ENCODE data around the gene CACNA2D3. TPM values are rescaled to one million over a fixed set of nuclear protein-coding genes. Genes with fewer than 3 reads are reported as not detected.
"Not testable (repeated sequence)": the region's sequence is repeated elsewhere in the genome, so short reads cannot be mapped to it uniquely, and the experiment has no call there.

CACNA2D3 gene
- total RNA-seq, 2 experiments from 2014 or later, result not detected

DNA sequence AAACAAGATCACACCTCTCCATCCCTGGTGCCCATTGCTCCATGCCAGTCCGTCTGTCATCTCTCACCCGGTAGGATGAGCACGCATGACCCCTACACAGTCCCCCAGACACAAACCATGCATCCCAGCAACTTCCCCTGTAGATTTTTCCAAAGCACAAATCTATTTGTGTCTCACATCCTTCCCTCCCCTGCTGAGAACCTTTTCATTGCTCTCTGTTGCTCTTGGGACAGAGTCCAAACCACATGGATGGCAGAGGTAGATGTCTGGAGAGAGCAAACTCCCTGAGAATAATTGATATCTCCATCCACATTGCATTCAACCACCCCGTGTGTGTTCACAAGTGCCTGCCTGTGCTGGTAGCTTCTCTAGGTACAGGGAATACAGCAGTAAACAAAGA lies 835.4 kb downstream of the CACNA2D3 start:
- no peak overlapping the region for H3K4me3 Mint-ChIP-seq
- no peak for DNase-seq
- H3K36me3 Mint-ChIP-seq, result no peaks in the 10 kb centered on the region
- ChIA-PET CTCF (no interaction called here), POLR2A (no interaction called here)
- no peak overlapping the region for H3K27ac Mint-ChIP-seq
- intact Hi-C loops (cut with micrococcal nuclease), result no loop called here
- H3K9me3 Mint-ChIP-seq, result no peaks in the 10 kb centered on the region
- no peaks in the 10 kb centered on the region for H3K4me1 Mint-ChIP-seq (ENCODE audit: low read depth)
- no peaks in the 10 kb centered on the region for H3K27me3 Mint-ChIP-seq

DNA sequence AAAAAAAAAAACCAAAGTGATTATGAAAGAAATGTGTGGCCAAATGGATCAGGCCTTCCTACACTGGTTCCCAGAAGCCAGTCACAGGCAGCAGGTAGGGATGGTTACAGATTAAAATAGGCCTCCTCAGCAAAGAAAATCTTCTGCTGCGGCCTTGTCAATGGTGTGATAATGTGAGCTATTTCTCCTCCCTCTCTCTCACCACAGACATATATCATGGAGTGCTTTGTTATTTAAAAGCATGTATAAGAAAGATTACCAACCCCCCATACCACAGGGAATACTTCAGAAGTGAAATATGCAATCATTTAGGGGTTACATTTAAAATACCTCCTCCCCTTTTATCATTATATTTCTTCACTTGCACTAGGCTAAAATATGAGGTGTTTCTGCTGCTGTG lies 837.7 kb downstream of the CACNA2D3 start:
- no peaks in the 10 kb centered on the region for H3K4me1 Mint-ChIP-seq (ENCODE audit: low read depth)
- no peaks in the 10 kb centered on the region for H3K9me3 Mint-ChIP-seq
- no peak for DNase-seq
- no peaks in the 10 kb centered on the region for H3K27me3 Mint-ChIP-seq
- CTCF ChIA-PET, result no interaction called here
- POLR2A ChIA-PET, result no interaction called here
- H3K36me3 Mint-ChIP-seq, result no peaks in the 10 kb centered on the region
- H3K4me3 Mint-ChIP-seq, result no peak overlapping the region
- H3K27ac Mint-ChIP-seq, result no peak overlapping the region
- intact Hi-C loops (cut with micrococcal nuclease), result no loop called here

DNA sequence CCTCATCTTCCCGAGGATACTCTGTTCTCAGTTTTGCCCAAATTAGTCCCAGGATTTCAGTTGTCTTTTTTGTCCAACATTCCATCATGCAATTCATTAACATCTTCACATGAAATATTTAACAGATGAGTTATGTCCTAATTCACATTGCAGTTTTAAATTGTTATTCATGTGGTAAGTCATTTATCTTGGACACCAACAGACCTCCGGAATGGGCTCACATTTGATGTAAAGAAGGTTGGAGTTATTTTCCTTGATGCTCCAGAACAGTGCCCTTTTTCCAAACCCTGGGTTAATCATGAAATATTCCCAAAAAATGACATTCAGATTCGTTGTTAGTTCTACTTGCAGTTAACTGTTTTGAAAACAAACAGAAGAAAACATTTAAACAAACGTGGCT lies 838.3 kb downstream of the CACNA2D3 start:
- H3K27ac Mint-ChIP-seq, result no peak overlapping the region
- H3K27me3 Mint-ChIP-seq, result no peaks in the 10 kb centered on the region
- no peaks in the 10 kb centered on the region for H3K9me3 Mint-ChIP-seq
- no peak overlapping the region for H3K4me3 Mint-ChIP-seq
- no peak for DNase-seq
- ChIA-PET CTCF (no interaction called here), POLR2A (no interaction called here)
- no peaks in the 10 kb centered on the region for H3K36me3 Mint-ChIP-seq
- intact Hi-C loops (cut with micrococcal nuclease), result no loop called here
- no peaks in the 10 kb centered on the region for H3K4me1 Mint-ChIP-seq (ENCODE audit: low read depth)

- no peak for DNase-seq
- Mint-ChIP-seq H3K9me3 (no peaks in the 10 kb centered on the region), H3K27ac (no peak overlapping the region), H3K4me3 (no peak overlapping the region), H3K27me3 (no peaks in the 10 kb centered on the region), H3K4me1 (ENCODE audit: low read depth) (no peaks in the 10 kb centered on the region), H3K36me3 (no peaks in the 10 kb centered on the region)
- intact Hi-C loops (cut with micrococcal nuclease), result no loop called here
- CTCF ChIA-PET, result no interaction called here
- POLR2A ChIA-PET, result no interaction called here
Observed at GRCh38 chr3:54962200-54962599, 839.8 kb downstream of the CACNA2D3 start.

DNA sequence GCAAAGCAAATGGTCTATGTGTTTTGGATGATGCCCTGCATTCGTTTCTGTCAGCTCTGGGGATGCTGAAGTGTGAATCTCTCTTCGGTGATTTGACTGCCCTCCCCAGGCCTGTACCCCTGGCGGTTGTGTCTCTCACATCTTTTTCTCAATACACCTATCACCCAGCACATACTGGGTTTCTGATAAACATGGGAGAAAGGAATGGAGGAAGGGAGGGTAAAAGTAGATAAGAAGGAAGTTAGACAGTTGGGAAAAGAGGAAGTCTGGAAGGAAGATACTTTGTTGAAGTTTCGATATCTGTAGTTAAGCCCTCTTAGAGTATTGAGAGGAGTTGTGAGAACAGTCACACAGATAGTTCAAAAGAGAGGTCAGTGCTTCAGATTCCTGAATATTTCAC lies 841.3 kb downstream of the CACNA2D3 start:
- Mint-ChIP-seq H3K9me3 (no peaks in the 10 kb centered on the region), H3K4me1 (ENCODE audit: low read depth) (no peaks in the 10 kb centered on the region), H3K4me3 (no peak overlapping the region), H3K36me3 (no peaks in the 10 kb centered on the region), H3K27me3 (no peaks in the 10 kb centered on the region), H3K27ac (no peak overlapping the region)
- ChIA-PET CTCF (no interaction called here), POLR2A (no interaction called here)
- no peak for DNase-seq
- intact Hi-C loops (cut with micrococcal nuclease), result no loop called here

GRCh38 chr3:54964081-54964480 lies 841.7 kb downstream of the CACNA2D3 start:
- no peak overlapping the region for H3K4me3 Mint-ChIP-seq
- H3K9me3 Mint-ChIP-seq, result no peaks in the 10 kb centered on the region
- CTCF ChIA-PET, result no interaction called here
- no peaks in the 10 kb centered on the region for H3K36me3 Mint-ChIP-seq
- DNase-seq, result no peak
- intact Hi-C loops (cut with micrococcal nuclease), result no loop called here
- POLR2A ChIA-PET, result no interaction called here
- no peak overlapping the region for H3K27ac Mint-ChIP-seq
- no peaks in the 10 kb centered on the region for H3K4me1 Mint-ChIP-seq (ENCODE audit: low read depth)
- no peaks in the 10 kb centered on the region for H3K27me3 Mint-ChIP-seq

DNA sequence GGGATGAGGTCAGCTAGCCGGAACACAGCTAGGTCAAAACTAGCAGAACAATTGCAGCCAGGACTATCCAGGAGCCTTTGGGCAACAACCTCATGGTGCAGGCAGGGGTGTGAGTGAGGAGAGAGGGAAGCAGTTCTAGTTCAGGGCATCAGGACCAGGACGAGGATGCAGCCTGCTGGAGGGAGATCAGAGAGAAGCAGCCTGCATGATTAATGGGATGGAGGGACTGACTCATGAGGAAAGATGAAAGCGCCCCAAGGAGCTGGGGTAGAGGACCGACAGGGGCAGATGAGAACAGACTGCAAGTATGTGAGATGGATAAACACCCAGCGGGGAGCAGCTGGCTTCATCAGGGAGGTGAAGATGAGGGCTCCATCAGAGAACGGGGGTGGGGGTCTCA lies 843.4 kb downstream of the CACNA2D3 start:
- peaks cover 3% of the 10 kb centered on the region for H3K9me3 Mint-ChIP-seq
- intact Hi-C loops (cut with micrococcal nuclease), result no loop called here
- ChIA-PET CTCF (no interaction called here), POLR2A (no interaction called here)
- H3K27ac Mint-ChIP-seq, result no peak overlapping the region
- no peaks in the 10 kb centered on the region for H3K4me1 Mint-ChIP-seq (ENCODE audit: low read depth)
- H3K4me3 Mint-ChIP-seq, result no peak overlapping the region
- H3K27me3 Mint-ChIP-seq, result no peaks in the 10 kb centered on the region
- H3K36me3 Mint-ChIP-seq, result no peaks in the 10 kb centered on the region
- DNase-seq, result no peak

GRCh38 chr3:54966979-54967378 lies 844.6 kb downstream of the CACNA2D3 start:
- no peak overlapping the region for H3K27ac Mint-ChIP-seq
- intact Hi-C loops (cut with micrococcal nuclease), result no loop called here
- no peak for DNase-seq
- H3K4me1 Mint-ChIP-seq (ENCODE audit: low read depth), result no peaks in the 10 kb centered on the region
- H3K36me3 Mint-ChIP-seq, result no peaks in the 10 kb centered on the region
- no peaks in the 10 kb centered on the region for H3K27me3 Mint-ChIP-seq
- H3K9me3 Mint-ChIP-seq, result peaks cover 8% of the 10 kb centered on the region
- CTCF ChIA-PET, result no interaction called here
- no peak overlapping the region for H3K4me3 Mint-ChIP-seq
- POLR2A ChIA-PET, result no interaction called here

GRCh38 chr3:54967731-54968161 lies 845.4 kb downstream of the CACNA2D3 start:
- H3K27me3 Mint-ChIP-seq, result no peaks in the 10 kb centered on the region
- DNase-seq, result no peak
- CTCF ChIA-PET, result no interaction called here
- H3K36me3 Mint-ChIP-seq, result no peaks in the 10 kb centered on the region
- POLR2A ChIA-PET, result no interaction called here
- intact Hi-C loops (cut with micrococcal nuclease), result no loop called here
- peaks cover 8% of the 10 kb centered on the region for H3K9me3 Mint-ChIP-seq
- no peak overlapping the region for H3K4me3 Mint-ChIP-seq
- no peaks in the 10 kb centered on the region for H3K4me1 Mint-ChIP-seq (ENCODE audit: low read depth)
- no peak overlapping the region for H3K27ac Mint-ChIP-seq

GRCh38 chr3:54968546-54969172 lies 846.3 kb downstream of the CACNA2D3 start:
- peaks cover 8% of the 10 kb centered on the region for H3K9me3 Mint-ChIP-seq
- no peak overlapping the region for H3K27ac Mint-ChIP-seq
- H3K36me3 Mint-ChIP-seq, result no peaks in the 10 kb centered on the region
- H3K27me3 Mint-ChIP-seq, result no peaks in the 10 kb centered on the region
- no peak overlapping the region for H3K4me3 Mint-ChIP-seq
- intact Hi-C loops (cut with micrococcal nuclease), result no loop called here
- ChIA-PET CTCF (no interaction called here), POLR2A (no interaction called here)
- DNase-seq, result no peak
- no peaks in the 10 kb centered on the region for H3K4me1 Mint-ChIP-seq (ENCODE audit: low read depth)

DNA sequence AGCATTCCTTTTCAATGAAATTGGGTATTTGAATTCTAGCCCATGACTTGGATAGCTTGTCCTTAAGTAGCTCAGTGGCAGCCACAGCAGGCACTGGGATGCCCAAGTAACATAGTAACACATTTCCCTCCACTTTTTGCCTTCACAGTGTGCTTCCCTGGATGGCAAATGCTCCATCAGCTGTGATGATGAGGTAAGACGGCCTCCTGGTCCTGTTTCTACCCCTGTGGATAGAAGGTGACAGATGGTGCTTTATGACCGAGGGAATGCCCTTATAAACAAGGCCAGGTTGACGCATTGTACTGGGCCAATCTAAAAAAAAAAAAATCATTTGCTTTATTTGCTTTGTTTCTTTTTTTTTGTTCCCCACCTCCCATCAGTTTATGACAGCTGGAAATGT lies 847.3 kb downstream of the CACNA2D3 start:
- no peaks in the 10 kb centered on the region for H3K4me1 Mint-ChIP-seq (ENCODE audit: low read depth)
- DNase-seq, result no peak
- POLR2A ChIA-PET, result no interaction called here
- intact Hi-C loops (cut with micrococcal nuclease), result no loop called here
- CTCF ChIA-PET, result no interaction called here
- H3K36me3 Mint-ChIP-seq, result no peaks in the 10 kb centered on the region
- no peak overlapping the region for H3K4me3 Mint-ChIP-seq
- no peak overlapping the region for H3K27ac Mint-ChIP-seq
- H3K9me3 Mint-ChIP-seq, result peaks cover 8% of the 10 kb centered on the region
- H3K27me3 Mint-ChIP-seq, result no peaks in the 10 kb centered on the region

GRCh38 chr3:54970895-54971294 lies 848.5 kb downstream of the CACNA2D3 start:
- Mint-ChIP-seq H3K9me3 (peaks cover 8% of the 10 kb centered on the region), H3K4me1 (ENCODE audit: low read depth) (no peaks in the 10 kb centered on the region), H3K27ac (no peak overlapping the region), H3K36me3 (no peaks in the 10 kb centered on the region), H3K27me3 (peaks cover 1% of the 10 kb centered on the region), H3K4me3 (no peak overlapping the region)
- CTCF ChIA-PET, result no interaction called here
- intact Hi-C loops (cut with micrococcal nuclease), result no loop called here
- DNase-seq, result no peak
- POLR2A ChIA-PET, result no interaction called here

DNA sequence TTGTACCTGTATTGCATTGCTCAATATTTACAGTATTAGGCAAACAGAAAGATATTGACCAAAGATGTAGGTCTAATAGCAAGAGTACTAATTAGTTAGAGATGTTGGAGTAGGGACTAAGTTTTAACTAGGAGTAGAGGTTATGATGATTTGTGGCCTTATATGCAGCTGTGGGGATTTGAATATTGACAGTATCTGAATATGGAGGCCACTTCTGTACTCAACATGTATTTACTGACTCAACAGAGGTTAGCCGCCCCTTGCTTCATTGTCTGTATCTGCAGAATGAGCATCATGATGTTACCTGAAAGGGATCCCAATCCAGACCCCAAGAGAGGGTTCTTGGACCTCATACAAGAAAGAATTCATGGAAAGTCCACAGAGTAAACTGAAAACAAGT lies 855.1 kb downstream of the CACNA2D3 start:
- POLR2A ChIA-PET, result no interaction called here
- no peak overlapping the region for H3K4me3 Mint-ChIP-seq

GRCh38 chr3:54977946-54978345 lies 855.6 kb downstream of the CACNA2D3 start:
- H3K4me1 Mint-ChIP-seq (ENCODE audit: low read depth); POLR2A ChIA-PET; intact Hi-C loops (cut with micrococcal nuclease); CTCF ChIA-PET; H3K36me3 Mint-ChIP-seq; H3K27me3 Mint-ChIP-seq; DNase-seq; H3K4me3 Mint-ChIP-seq; H3K27ac Mint-ChIP-seq: not testable (repeated sequence)
- H3K9me3 Mint-ChIP-seq, result peaks cover 12% of the 10 kb centered on the region

More for the DNA sequence above, 855.1 kb downstream of the CACNA2D3 start:
- H3K27ac Mint-ChIP-seq, result no peak overlapping the region
- no peaks in the 10 kb centered on the region for H3K4me1 Mint-ChIP-seq (ENCODE audit: low read depth)
- DNase-seq, result no peak
- CTCF ChIA-PET, result no interaction called here
- H3K36me3 Mint-ChIP-seq, result no peaks in the 10 kb centered on the region
- peaks cover 1% of the 10 kb centered on the region for H3K27me3 Mint-ChIP-seq
- peaks cover 12% of the 10 kb centered on the region for H3K9me3 Mint-ChIP-seq
- intact Hi-C loops (cut with micrococcal nuclease), result no loop called here

All from activated CD4-positive, alpha-beta memory T cell treated with anti-CD3 and anti-CD28 coated beads for 36 hours (primary cell).